ENCODE results near the gene UTP15. TPM values are rescaled to one million over a fixed set of nuclear protein-coding genes. Genes with fewer than 3 reads are reported as not detected.

UTP15 gene
- total RNA-seq, 2 donors from 2014 or later = 11.6 to 61.0 TPM

GRCh38 chr5:73534011-73534644 is 31.4 kb upstream of the UTP15 start:
- no peak for ATAC-seq (ENCODE audit: insufficient number of reproducible peaks, low FRiP score, low read depth)
- TF ChIP-seq CTCF (IDR thresholded peaks at IDR 0.05) = no peak
- H3K9me3 ChIP-seq = no peaks in the 10 kb centered on the region

GRCh38 chr5:73534971-73535370 is 30.6 kb upstream of the UTP15 start:
- no peaks in the 10 kb centered on the region for H3K27me3 ChIP-seq (replicated peaks; ENCODE audit: insufficient read depth)
- DNase-seq (ENCODE audit: low spot score) (no peak), ATAC-seq (ENCODE audit: insufficient number of reproducible peaks, low FRiP score, low read depth) (no peak)
- H3K27ac ChIP-seq = no peak overlapping the region
- peaks cover 11 to 21% of the 10 kb centered on the region in 2 donors for H3K4me1 ChIP-seq (ENCODE audit: control insufficient read depth in 1 of 2, low read depth in 2 of 2)
- H3K4me3 ChIP-seq = no peak overlapping the region
- no peak for TF ChIP-seq CTCF (IDR thresholded peaks at IDR 0.05)
- H3K9me3 ChIP-seq = no peaks in the 10 kb centered on the region
- H3K36me3 ChIP-seq = no peaks in the 10 kb centered on the region

More at GRCh38 chr5:73534011-73534644, 31.4 kb upstream of the UTP15 start:
- no peak overlapping the region for H3K4me3 ChIP-seq
- no peaks in the 10 kb centered on the region for H3K27me3 ChIP-seq (replicated peaks; ENCODE audit: insufficient read depth)
- no peak for DNase-seq (ENCODE audit: low spot score)
- no peak overlapping the region for H3K27ac ChIP-seq
- H3K4me1 ChIP-seq (ENCODE audit: control insufficient read depth in 1 of 2, low read depth in 2 of 2) = peaks cover 9 to 13% of the 10 kb centered on the region in 2 donors
- no peaks in the 10 kb centered on the region for H3K36me3 ChIP-seq

GRCh38 chr5:73539730-73540129 is 25.8 kb upstream of the UTP15 start:
- no peak overlapping the region for H3K4me3 ChIP-seq
- TF ChIP-seq CTCF (IDR thresholded peaks at IDR 0.05) = no peak
- no peaks in the 10 kb centered on the region for H3K27me3 ChIP-seq (replicated peaks; ENCODE audit: insufficient read depth)
- H3K4me1 ChIP-seq (ENCODE audit: control insufficient read depth in 1 of 2, low read depth in 2 of 2) = peaks cover 11 to 44% of the 10 kb centered on the region in 2 donors
- H3K27ac ChIP-seq = no peak overlapping the region
- H3K36me3 ChIP-seq = no peaks in the 10 kb centered on the region
- DNase-seq (ENCODE audit: low spot score) = no peak
- no peaks in the 10 kb centered on the region for H3K9me3 ChIP-seq
- ATAC-seq (ENCODE audit: insufficient number of reproducible peaks, low FRiP score, low read depth) = no peak

- no peak overlapping the region for H3K27ac ChIP-seq
- H3K36me3 ChIP-seq = no peaks in the 10 kb centered on the region
- H3K9me3 ChIP-seq = no peaks in the 10 kb centered on the region
- DNase-seq (ENCODE audit: low spot score) (no peak), ATAC-seq (ENCODE audit: insufficient number of reproducible peaks, low FRiP score, low read depth) (no peak)
- H3K4me1 ChIP-seq (ENCODE audit: control insufficient read depth in 1 of 2, low read depth in 2 of 2) = peaks cover 11 to 44% of the 10 kb centered on the region in 2 donors
- TF ChIP-seq CTCF (IDR thresholded peaks at IDR 0.05) = no peak
- no peaks in the 10 kb centered on the region for H3K27me3 ChIP-seq (replicated peaks; ENCODE audit: insufficient read depth)
- H3K4me3 ChIP-seq = no peak overlapping the region
These were observed 25.4 kb upstream of the UTP15 start for GRCh38 chr5:73540192-73540591.

GRCh38 chr5:73542020-73542419 is 23.5 kb upstream of the UTP15 start:
- Histone ChIP-seq H3K27ac (peak overlapping the region; percentile 65 to 69), H3K4me1 (ENCODE audit: control insufficient read depth in 1 of 2, low read depth in 2 of 2) (peaks cover 11 to 44% of the 10 kb centered on the region in 2 donors)
- DNase-seq (ENCODE audit: low spot score) = no peak

More at GRCh38 chr5:73542020-73542419, 23.5 kb upstream of the UTP15 start:
- no peaks in the 10 kb centered on the region for H3K27me3 ChIP-seq (replicated peaks; ENCODE audit: insufficient read depth)
- no peaks in the 10 kb centered on the region for H3K36me3 ChIP-seq
- no peak for TF ChIP-seq CTCF (IDR thresholded peaks at IDR 0.05)
- no peak for ATAC-seq (ENCODE audit: insufficient number of reproducible peaks, low FRiP score, low read depth)
- no peak overlapping the region for H3K4me3 ChIP-seq
- H3K9me3 ChIP-seq = no peaks in the 10 kb centered on the region

Data from thoracic aorta (tissue), 2 donors.